ENCODE results near the gene NSMCE1.

DNA sequence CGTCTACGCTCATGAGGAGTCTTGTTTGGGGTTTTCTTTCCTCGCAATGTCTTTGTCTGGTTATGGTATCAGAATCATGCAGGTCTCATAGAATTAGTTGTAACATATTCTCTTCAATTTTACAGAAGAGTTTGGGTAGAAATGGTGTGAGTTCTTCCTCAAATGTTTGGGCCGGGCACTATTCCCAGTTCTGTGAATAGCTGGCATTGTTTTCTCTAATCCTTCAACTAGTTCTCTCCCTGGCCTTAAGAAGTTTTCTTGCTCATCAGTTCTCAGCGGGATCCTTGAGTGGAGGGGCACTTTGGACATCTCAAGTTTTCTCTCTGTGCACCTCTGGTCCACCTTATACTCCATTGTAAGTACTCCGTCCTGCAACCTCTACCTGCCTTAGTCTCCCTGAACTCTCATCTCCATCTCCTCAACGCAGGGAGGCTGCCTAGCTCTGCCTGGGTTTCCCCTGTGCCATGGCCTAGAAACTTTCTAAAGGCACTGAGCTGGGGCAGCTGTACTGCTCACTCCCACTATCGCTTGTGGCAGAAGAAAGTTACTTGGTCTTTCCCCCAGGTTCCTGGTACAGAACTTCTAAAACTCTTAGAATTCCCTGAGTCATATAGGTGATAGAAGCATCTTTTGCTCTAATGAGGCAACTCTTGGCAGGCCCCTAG lies 16.9 kb downstream of the NSMCE1 start:
- TF ChIP-seq, protein P1, sequence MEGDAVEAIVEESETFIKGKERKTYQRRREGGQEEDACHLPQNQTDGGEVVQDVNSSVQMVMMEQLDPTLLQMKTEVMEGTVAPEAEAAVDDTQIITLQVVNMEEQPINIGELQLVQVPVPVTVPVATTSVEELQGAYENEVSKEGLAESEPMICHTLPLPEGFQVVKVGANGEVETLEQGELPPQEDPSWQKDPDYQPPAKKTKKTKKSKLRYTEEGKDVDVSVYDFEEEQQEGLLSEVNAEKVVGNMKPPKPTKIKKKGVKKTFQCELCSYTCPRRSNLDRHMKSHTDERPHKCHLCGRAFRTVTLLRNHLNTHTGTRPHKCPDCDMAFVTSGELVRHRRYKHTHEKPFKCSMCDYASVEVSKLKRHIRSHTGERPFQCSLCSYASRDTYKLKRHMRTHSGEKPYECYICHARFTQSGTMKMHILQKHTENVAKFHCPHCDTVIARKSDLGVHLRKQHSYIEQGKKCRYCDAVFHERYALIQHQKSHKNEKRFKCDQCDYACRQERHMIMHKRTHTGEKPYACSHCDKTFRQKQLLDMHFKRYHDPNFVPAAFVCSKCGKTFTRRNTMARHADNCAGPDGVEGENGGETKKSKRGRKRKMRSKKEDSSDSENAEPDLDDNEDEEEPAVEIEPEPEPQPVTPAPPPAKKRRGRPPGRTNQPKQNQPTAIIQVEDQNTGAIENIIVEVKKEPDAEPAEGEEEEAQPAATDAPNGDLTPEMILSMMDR (conservative IDR thresholded peaks at IDR 0.05 in 1 of 2, IDR thresholded peaks at IDR 0.05 in 1 of 2; ENCODE audit: low read depth in 1 of 2, low read length in 2 of 2), result no peak
- no peak for TF ChIP-seq EZH2 (IDR thresholded peaks at IDR 0.05; ENCODE audit: low read length, missing control alignments)

Measured in fibroblast of lung (primary cell).